Epithelial cell of esophagus (primary cell): ENCODE results near the gene ADRA2A.

ENCODE experiments used
- DNase-seq: peaks from one replicate; pipeline ENCODE4 v3.0.0; 2010; ENCODE audit warnings: low read depth
- H3K4me3 ChIP-seq: 2 replicates; pipeline ENCODE4 v1.5.1; 2011; ENCODE audit warnings: mild to moderate bottlenecking, low read length, control low read depth
- TF ChIP-seq, protein P1 (sequence below): IDR thresholded peaks from 2 replicates; pipeline ENCODE4 v1.5.1; 2011; ENCODE audit warnings: low read depth, mild to moderate bottlenecking, low read length, control low read depth, inconsistent platforms; ENCODE audit not compliant: insufficient read depth; ENCODE audit errors: missing control alignments

Gene ADRA2A

DNA sequence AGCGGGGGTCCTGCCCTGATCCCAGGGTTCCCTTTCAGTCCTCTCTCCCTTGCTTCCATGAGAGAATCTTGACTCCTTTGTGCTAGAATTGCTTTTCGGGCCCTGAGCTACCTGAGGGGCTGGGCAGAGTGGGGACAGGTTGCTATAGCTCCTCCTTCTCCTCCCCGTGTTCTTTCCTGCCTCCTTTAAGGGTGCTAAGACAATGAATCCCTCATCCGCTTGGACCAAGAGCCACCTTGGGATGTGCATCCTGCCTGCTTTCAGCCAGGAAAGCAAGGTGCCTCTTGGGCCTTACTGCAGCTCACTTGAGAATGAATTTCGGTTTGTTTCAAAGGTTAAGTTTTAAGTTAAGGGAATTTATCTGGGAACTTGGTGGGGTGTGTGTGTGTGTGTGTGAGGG is 53.6 kb downstream of the ADRA2A start:
- TF ChIP-seq, protein P1, sequence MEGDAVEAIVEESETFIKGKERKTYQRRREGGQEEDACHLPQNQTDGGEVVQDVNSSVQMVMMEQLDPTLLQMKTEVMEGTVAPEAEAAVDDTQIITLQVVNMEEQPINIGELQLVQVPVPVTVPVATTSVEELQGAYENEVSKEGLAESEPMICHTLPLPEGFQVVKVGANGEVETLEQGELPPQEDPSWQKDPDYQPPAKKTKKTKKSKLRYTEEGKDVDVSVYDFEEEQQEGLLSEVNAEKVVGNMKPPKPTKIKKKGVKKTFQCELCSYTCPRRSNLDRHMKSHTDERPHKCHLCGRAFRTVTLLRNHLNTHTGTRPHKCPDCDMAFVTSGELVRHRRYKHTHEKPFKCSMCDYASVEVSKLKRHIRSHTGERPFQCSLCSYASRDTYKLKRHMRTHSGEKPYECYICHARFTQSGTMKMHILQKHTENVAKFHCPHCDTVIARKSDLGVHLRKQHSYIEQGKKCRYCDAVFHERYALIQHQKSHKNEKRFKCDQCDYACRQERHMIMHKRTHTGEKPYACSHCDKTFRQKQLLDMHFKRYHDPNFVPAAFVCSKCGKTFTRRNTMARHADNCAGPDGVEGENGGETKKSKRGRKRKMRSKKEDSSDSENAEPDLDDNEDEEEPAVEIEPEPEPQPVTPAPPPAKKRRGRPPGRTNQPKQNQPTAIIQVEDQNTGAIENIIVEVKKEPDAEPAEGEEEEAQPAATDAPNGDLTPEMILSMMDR = no peak
- H3K4me3 ChIP-seq = no peak overlapping the region
- no peak for DNase-seq
